H9 (cell line): ENCODE measurements around the gene VDAC1. TPM values are rescaled to one million over a fixed set of nuclear protein-coding genes. Genes with fewer than 3 reads are reported as not detected.

Experiments
- DNase-seq: peaks from one replicate; pipeline ENCODE4 v3.0.0-alpha.2; 2017
- H2AFZ ChIP-seq: one replicate; pipeline ENCODE4 v1.6.1; 2013; ENCODE audit warnings: mild to moderate bottlenecking, low read length, control low read depth, moderate library complexity
- H2AK5ac ChIP-seq: 2 replicates; pipeline ENCODE4 v1.6.1; 2013; ENCODE audit warnings: low read length, control low read depth, mixed read lengths; ENCODE audit not compliant: insufficient read length
- H2BK120ac ChIP-seq: one replicate; pipeline ENCODE4 v1.6.1; 2013; ENCODE audit warnings: low read depth, mild to moderate bottlenecking, low read length, control low read depth, inconsistent platforms; ENCODE audit not compliant: poor library complexity, severe bottlenecking
- H2BK12ac ChIP-seq: 2 replicates; pipeline ENCODE4 v1.6.1; 2013; ENCODE audit warnings: low read length, control low read depth, mixed read lengths, low read depth; ENCODE audit not compliant: insufficient read length
- H2BK15ac ChIP-seq: 2 replicates; pipeline ENCODE4 v1.6.1; 2013; ENCODE audit warnings: low read depth, low read length, control low read depth
- H2BK20ac ChIP-seq: one replicate; pipeline ENCODE4 v1.6.1; 2013; ENCODE audit warnings: low read depth, mild to moderate bottlenecking, low read length, control low read depth, inconsistent platforms; ENCODE audit not compliant: poor library complexity, severe bottlenecking
- H2BK5ac ChIP-seq: 2 replicates; pipeline ENCODE4 v1.6.1; 2013; ENCODE audit warnings: low read length, control low read depth, mixed read lengths; ENCODE audit not compliant: insufficient read length
- H3K14ac ChIP-seq: 2 replicates; pipeline ENCODE4 v1.6.1; 2013; ENCODE audit warnings: low read length, control low read depth; ENCODE audit not compliant: insufficient read depth
- H3K18ac ChIP-seq: 2 replicates; pipeline ENCODE4 v1.6.1; 2013; ENCODE audit warnings: low read depth, mild to moderate bottlenecking, mixed read lengths, low read length, control low read depth; ENCODE audit not compliant: insufficient read length
- H3K23ac ChIP-seq: 2 replicates; pipeline ENCODE4 v1.6.1; 2013; ENCODE audit warnings: low read length, control low read depth, mixed read lengths, low read depth; ENCODE audit not compliant: insufficient read length
- H3K23me2 ChIP-seq: 2 replicates; pipeline ENCODE4 v1.6.1; 2013; ENCODE audit warnings: low read depth, mild to moderate bottlenecking, mixed read lengths, low read length, control low read depth; ENCODE audit not compliant: insufficient read length, poor library complexity, severe bottlenecking
- H3K27ac ChIP-seq: 2 replicates; pipeline ENCODE4 v1.5.1; 2013; ENCODE audit warnings: low read length, control low read depth, mixed read lengths, low read depth; ENCODE audit not compliant: insufficient read length
- H3K27me3 ChIP-seq: 2 replicates; pipeline ENCODE4 v1.6.1; 2013; ENCODE audit warnings: low read length, control low read depth, inconsistent platforms; ENCODE audit not compliant: insufficient read depth
- H3K4ac ChIP-seq: 2 replicates; pipeline ENCODE4 v1.6.1; 2013; ENCODE audit warnings: low read depth, mild to moderate bottlenecking, control low read depth, inconsistent platforms, low read length, moderate library complexity
- H3K4me1 ChIP-seq: 2 replicates; pipeline ENCODE4 v1.6.1; 2013; ENCODE audit warnings: low read length, control low read depth, inconsistent platforms; ENCODE audit not compliant: insufficient read depth
- H3K4me2 ChIP-seq: 2 replicates; pipeline ENCODE4 v1.6.1; 2013; ENCODE audit warnings: low read length, control low read depth, mixed read lengths; ENCODE audit not compliant: insufficient read length, insufficient read depth
- H3K56ac ChIP-seq: 2 replicates; pipeline ENCODE4 v1.6.1; 2013; ENCODE audit warnings: low read depth, mild to moderate bottlenecking, mixed read lengths, low read length, control low read depth; ENCODE audit not compliant: insufficient read length
- H3K79me1 ChIP-seq: 2 replicates; pipeline ENCODE4 v1.6.1; 2013; ENCODE audit warnings: low read depth, mild to moderate bottlenecking, moderate library complexity, low read length, control low read depth, inconsistent platforms; ENCODE audit not compliant: insufficient read depth, poor library complexity, severe bottlenecking
- H3K79me2 ChIP-seq: 2 replicates; pipeline ENCODE4 v1.6.1; 2013; ENCODE audit warnings: low read length, control low read depth, inconsistent platforms; ENCODE audit not compliant: insufficient read depth
- H3K9ac ChIP-seq: 2 replicates; pipeline ENCODE4 v1.6.1; 2013; ENCODE audit warnings: low read length, control low read depth, mixed read lengths; ENCODE audit not compliant: insufficient read length; ENCODE audit errors: extremely low read depth
- H3K9me3 ChIP-seq: one replicate; pipeline ENCODE4 v1.6.1; 2013; ENCODE audit warnings: low read depth, low read length, inconsistent platforms; ENCODE audit not compliant: control insufficient read depth
- H3T11ph ChIP-seq: one replicate; pipeline ENCODE4 v1.6.1; 2013; ENCODE audit warnings: mild to moderate bottlenecking, low read length, control low read depth, inconsistent platforms
- H4K20me1 ChIP-seq: one replicate; pipeline ENCODE4 v1.6.1; 2013; ENCODE audit not compliant: control insufficient read depth, insufficient read length, insufficient read depth
- H4K5ac ChIP-seq: 2 replicates; pipeline ENCODE4 v1.6.1; 2013; ENCODE audit warnings: low read depth, mild to moderate bottlenecking, mixed read lengths, low read length, control low read depth; ENCODE audit not compliant: insufficient read length
- H4K8ac ChIP-seq: replicated peaks from 2 replicates; pipeline ENCODE4 v1.6.1; 2013; ENCODE audit warnings: low read length, control low read depth, mixed read lengths, low read depth; ENCODE audit not compliant: insufficient read length
- H4K91ac ChIP-seq: 2 replicates; pipeline ENCODE4 v1.6.1; 2013; ENCODE audit warnings: low read depth, mild to moderate bottlenecking, moderate library complexity, mixed read lengths, low read length, control low read depth; ENCODE audit not compliant: insufficient read length
- H3K27ac Mint-ChIP-seq, 3 experiments: 2 replicates in 2 of 3; 3 replicates in 1 of 3; pipeline ENCODE4 v1.8.0; 2020 to 2021; ENCODE audit warnings: mixed read lengths in 3 of 3, mild to moderate bottlenecking in 1 of 3, moderate library complexity in 1 of 3
- H3K27me3 Mint-ChIP-seq: 2 replicates; pipeline ENCODE4 v1.8.0; 2021; ENCODE audit warnings: low read depth, mild to moderate bottlenecking, moderate library complexity, mixed read lengths
- H3K36me3 Mint-ChIP-seq, 3 experiments: 2 replicates in 2 of 3; 3 replicates in 1 of 3; pipeline ENCODE4 v1.8.0; 2020 to 2021; ENCODE audit warnings: low read depth in 3 of 3, mixed read lengths in 3 of 3; ENCODE audit not compliant: insufficient read depth in 1 of 3
- H3K4me1 Mint-ChIP-seq, 2 experiments: 2 replicates each; pipeline ENCODE4 v1.8.0; 2020; ENCODE audit warnings: mixed read lengths in 2 of 2
- H3K4me3 Mint-ChIP-seq, 2 experiments: 2 replicates in 1 of 2; 3 replicates in 1 of 2; pipeline ENCODE4 v1.8.0; 2020 to 2021; ENCODE audit warnings: mild to moderate bottlenecking in 2 of 2, mixed read lengths in 2 of 2, moderate library complexity in 1 of 2
- H3K9me3 Mint-ChIP-seq, 2 experiments: 2 replicates in 1 of 2; 3 replicates in 1 of 2; pipeline ENCODE4 v1.8.0; 2020; ENCODE audit warnings: mild to moderate bottlenecking in 2 of 2, mixed read lengths in 2 of 2, moderate library complexity in 1 of 2
- CTCF ChIP-seq: fragments of 200-600 bp; sonication (generic); conservative IDR thresholded peaks from 3 replicates; pipeline ENCODE4 v1.8.0; 2021; ENCODE audit warnings: antibody characterized with exemption, mild to moderate bottlenecking
- WGBS: extraction: QIAGEN DNeasy Blood & Tissue Kit; methylation state at CpG from one replicate; pipeline ENCODE4 v1.1.7; 2013; ENCODE audit warnings: missing lambda C conversion rate, low lambda C conversion rate, mixed read lengths; ENCODE audit not compliant: insufficient read length; ENCODE audit errors: extremely low coverage; 5-methylcytosine and 5-hydroxymethylcytosine counted together
- total RNA-seq: library from RNA; stranded (reverse); gene quantifications from 2 replicates; pipeline ENCODE4 v1.2.1, GENCODE V29; 2021

VDAC1 gene
- total RNA-seq, 1 experiment from 2014 or later, result 208 TPM

GRCh38 chr5:133934311-133934710 lies 70.5 kb downstream of the VDAC1 start:
- Histone ChIP-seq H3K56ac (no peak overlapping the region), H4K20me1 (no peaks in the 10 kb centered on the region), H3K4me2 (no peak overlapping the region), H4K8ac (no peak overlapping the region), H3T11ph (no peak overlapping the region), H2BK5ac (no peak overlapping the region), H4K5ac (no peak overlapping the region), H3K79me2 (no peaks in the 10 kb centered on the region), H3K23me2 (no peaks in the 10 kb centered on the region), H3K9me3 (no peaks in the 10 kb centered on the region), H2AK5ac (no peak overlapping the region), H3K79me1 (no peaks in the 10 kb centered on the region), H2BK15ac (no peak overlapping the region), H2BK120ac (no peak overlapping the region), H4K91ac (no peak overlapping the region), H3K4me1 (no peaks in the 10 kb centered on the region), H3K4ac (no peak overlapping the region), H3K27ac (no peak overlapping the region), H2BK20ac (no peak overlapping the region), H2AFZ (no peak overlapping the region), H3K14ac (no peak overlapping the region; the same call in 1 of the 2 replicates), H3K9ac (no peak overlapping the region), H3K27me3 (no peaks in the 10 kb centered on the region), H3K23ac (no peak overlapping the region), H2BK12ac (no peak overlapping the region), H3K18ac (no peak overlapping the region)
- TF ChIP-seq CTCF, result no peak
- no CpG with 5 or more reads among the region's 5 CpGs for WGBS
- no peaks in the 10 kb centered on the region; a peak in 2 of 7 replicates for H3K36me3 Mint-ChIP-seq
- peaks cover 6 to 13% of the 10 kb centered on the region in 2 experiments; a peak in 3 of 4 replicates for H3K4me1 Mint-ChIP-seq
- H3K27me3 Mint-ChIP-seq, result peaks cover 2% of the 10 kb centered on the region
- H3K27ac Mint-ChIP-seq, result no peak overlapping the region
- H3K9me3 Mint-ChIP-seq, result peaks cover 9 to 10% of the 10 kb centered on the region in 2 experiments; a peak in 4 of 5 replicates
- no peak overlapping the region for H3K4me3 Mint-ChIP-seq
- no peak for DNase-seq
